Mesenchymal stem cell (in vitro differentiated cells and primary cell): ENCODE data around the gene ABCB10.

Experiments
- DNase-seq: peaks from one replicate; pipeline ENCODE4 v3.0.0-alpha.2; 2013
- H2AFZ ChIP-seq: one replicate; pipeline ENCODE4 v1.6.1; 2013; ENCODE audit warnings: low read depth, mild to moderate bottlenecking, control low read depth, inconsistent platforms, low read length, moderate library complexity
- H2AK5ac ChIP-seq: 2 replicates; pipeline ENCODE4 v1.6.1; 2013; ENCODE audit warnings: low read length, moderate library complexity, mild to moderate bottlenecking, inconsistent platforms; ENCODE audit not compliant: severe bottlenecking
- H2BK120ac ChIP-seq: one replicate; pipeline ENCODE4 v1.6.1; 2013; ENCODE audit warnings: low read depth, mild to moderate bottlenecking, inconsistent platforms, low read length, moderate library complexity
- H2BK12ac ChIP-seq, 2 experiments: one replicate each; pipeline ENCODE4 v1.6.1; 2013; ENCODE audit warnings: inconsistent platforms in 2 of 2, low read length in 2 of 2, mild to moderate bottlenecking in 2 of 2, moderate library complexity in 2 of 2, control low read depth in 1 of 2
- H2BK15ac ChIP-seq: one replicate; pipeline ENCODE4 v1.6.1; 2013; ENCODE audit warnings: mild to moderate bottlenecking, low read depth, inconsistent platforms; ENCODE audit not compliant: poor library complexity, severe bottlenecking
- H2BK5ac ChIP-seq: 2 replicates; pipeline ENCODE4 v1.6.1; 2013; ENCODE audit warnings: low read depth, mild to moderate bottlenecking, low read length, control low read depth, inconsistent platforms; ENCODE audit not compliant: poor library complexity, severe bottlenecking
- H3K14ac ChIP-seq, 2 experiments: one replicate each; pipeline ENCODE4 v1.6.1; 2013; ENCODE audit warnings: inconsistent platforms in 2 of 2, low read length in 2 of 2, control low read depth in 1 of 2, mild to moderate bottlenecking in 1 of 2, moderate library complexity in 1 of 2
- H3K18ac ChIP-seq, 2 experiments: one replicate each; pipeline ENCODE4 v1.6.1; 2013; ENCODE audit warnings: inconsistent platforms in 2 of 2, low read length in 2 of 2, control low read depth in 1 of 2, low read depth in 1 of 2, mild to moderate bottlenecking in 1 of 2
- H3K23ac ChIP-seq, 2 experiments: one replicate each; pipeline ENCODE4 v1.6.1; 2013; ENCODE audit warnings: inconsistent platforms in 2 of 2, low read length in 2 of 2, mild to moderate bottlenecking in 2 of 2, moderate library complexity in 2 of 2, control low read depth in 1 of 2
- H3K27ac ChIP-seq: 2 replicates; pipeline ENCODE4 v1.5.1; 2013; ENCODE audit warnings: mild to moderate bottlenecking, moderate library complexity, low read length, control low read depth, inconsistent platforms; ENCODE audit not compliant: poor library complexity, severe bottlenecking
- H3K27me3 ChIP-seq, 2 experiments: 2 replicates each; pipeline versions ENCODE4 v1.6.1 to v1.7.0; 2013; ENCODE audit warnings: low read length in 2 of 2, mild to moderate bottlenecking in 2 of 2, moderate library complexity in 2 of 2, control low read depth in 1 of 2, inconsistent platforms in 1 of 2; ENCODE audit not compliant: control insufficient read depth in 1 of 2, insufficient read depth in 1 of 2
- H3K36me3 ChIP-seq, 2 experiments: 2 replicates each; pipeline versions ENCODE4 v1.6.1 to v1.7.0; 2013; ENCODE audit warnings: low read length in 2 of 2, control low read depth in 1 of 2, inconsistent platforms in 1 of 2, low read depth in 1 of 2, mild to moderate bottlenecking in 1 of 2; ENCODE audit not compliant: insufficient read depth in 2 of 2, control insufficient read depth in 1 of 2
- H3K4ac ChIP-seq, 2 experiments: one replicate each; pipeline ENCODE4 v1.6.1; 2013; ENCODE audit warnings: inconsistent platforms in 2 of 2, low read length in 2 of 2, mild to moderate bottlenecking in 2 of 2, moderate library complexity in 2 of 2, control low read depth in 1 of 2, low read depth in 1 of 2
- H3K4me1 ChIP-seq: 2 replicates; pipeline ENCODE4 v1.6.1; 2013; ENCODE audit warnings: low read depth, low read length, control low read depth; ENCODE audit not compliant: control insufficient read depth, insufficient read depth
- H3K4me2 ChIP-seq: 2 replicates; pipeline ENCODE4 v1.6.1; 2013; ENCODE audit warnings: low read length, mild to moderate bottlenecking, inconsistent platforms; ENCODE audit not compliant: poor library complexity, severe bottlenecking
- H3K4me3 ChIP-seq, 2 experiments: 2 replicates each; pipeline versions ENCODE4 v1.5.1 to v1.7.0; 2013; ENCODE audit warnings: low read length in 2 of 2, mild to moderate bottlenecking in 2 of 2, control low read depth in 1 of 2, low read depth in 1 of 2; ENCODE audit not compliant: insufficient read depth in 1 of 2
- H3K79me1 ChIP-seq: replicated peaks from 2 replicates; pipeline ENCODE4 v1.6.1; 2013; ENCODE audit warnings: mild to moderate bottlenecking, control low read depth, low read length, inconsistent platforms; ENCODE audit not compliant: poor library complexity, severe bottlenecking
- H3K9ac ChIP-seq: 2 replicates; pipeline ENCODE4 v1.7.0; 2013; ENCODE audit warnings: mild to moderate bottlenecking, low read length, moderate library complexity
- H3K9me3 ChIP-seq: 2 replicates; pipeline ENCODE4 v1.7.0; 2013; ENCODE audit warnings: mild to moderate bottlenecking, low read length; ENCODE audit not compliant: control insufficient read depth
- H4K8ac ChIP-seq: one replicate; pipeline ENCODE4 v1.6.1; 2013; ENCODE audit warnings: inconsistent platforms, mild to moderate bottlenecking, low read length, moderate library complexity
- H4K91ac ChIP-seq: one replicate; pipeline ENCODE4 v1.6.1; 2013; ENCODE audit warnings: mild to moderate bottlenecking, low read length, inconsistent platforms
- WGBS: methylation state at CpG from one replicate; pipeline ENCODE4 v1.1.7; 2013; ENCODE audit warnings: mixed read lengths; 5-methylcytosine and 5-hydroxymethylcytosine counted together

ABCB10 gene

GRCh38 chr1:229535230-229535629, 23.3 kb downstream of the ABCB10 start:
- H3K4me2 ChIP-seq, result no peak overlapping the region
- H4K91ac ChIP-seq, result no peak overlapping the region
- H3K9me3 ChIP-seq, result no peaks in the 10 kb centered on the region
- no peak overlapping the region for H2AFZ ChIP-seq
- no peak overlapping the region for H3K18ac ChIP-seq
- no peak overlapping the region for H3K27ac ChIP-seq
- no peak overlapping the region for H2BK15ac ChIP-seq
- DNase-seq, result no peak
- H2BK120ac ChIP-seq, result no peak overlapping the region
- no peak overlapping the region for H3K4me3 ChIP-seq
- no peak overlapping the region for H3K23ac ChIP-seq
- no peak overlapping the region for H3K14ac ChIP-seq
- no peaks in the 10 kb centered on the region for H3K4me1 ChIP-seq
- no peak overlapping the region for H2BK12ac ChIP-seq
- no peaks in the 10 kb centered on the region for H3K27me3 ChIP-seq
- H4K8ac ChIP-seq, result no peak overlapping the region
- H2BK5ac ChIP-seq, result no peak overlapping the region
- no peak overlapping the region for H3K9ac ChIP-seq
- H3K4ac ChIP-seq, result no peak overlapping the region
- no peak overlapping the region for H2AK5ac ChIP-seq
- peaks cover 21 to 72% of the 10 kb centered on the region in 2 experiments for H3K36me3 ChIP-seq
- H3K79me1 ChIP-seq, result peaks cover 6% of the 10 kb centered on the region

GRCh38 chr1:229531326-229531725, 27.2 kb downstream of the ABCB10 start:
- no peak overlapping the region for H4K8ac ChIP-seq
- H3K18ac ChIP-seq, result no peak overlapping the region
- no peak overlapping the region for H3K9ac ChIP-seq
- H2BK15ac ChIP-seq, result no peak overlapping the region
- no peak overlapping the region for H2BK12ac ChIP-seq
- H3K4me2 ChIP-seq, result no peak overlapping the region
- H3K4me1 ChIP-seq, result no peaks in the 10 kb centered on the region
- no peaks in the 10 kb centered on the region for H3K9me3 ChIP-seq
- H3K23ac ChIP-seq, result no peak overlapping the region
- no peaks in the 10 kb centered on the region for H3K27me3 ChIP-seq
- H3K4ac ChIP-seq, result no peak overlapping the region
- H3K14ac ChIP-seq, result no peak overlapping the region
- H2AK5ac ChIP-seq, result no peak overlapping the region
- peaks cover 24 to 69% of the 10 kb centered on the region in 2 experiments for H3K36me3 ChIP-seq
- no peak overlapping the region for H3K27ac ChIP-seq
- peaks cover 9% of the 10 kb centered on the region for H3K79me1 ChIP-seq
- WGBS, result 97% methylated on average over 6 of the region's 6 CpGs
- DNase-seq, result no peak
- no peak overlapping the region for H2BK120ac ChIP-seq
- no peak overlapping the region for H2AFZ ChIP-seq
- no peak overlapping the region for H4K91ac ChIP-seq
- no peak overlapping the region for H3K4me3 ChIP-seq
- no peak overlapping the region for H2BK5ac ChIP-seq

- H2AFZ ChIP-seq, result no peak overlapping the region
- no peak overlapping the region for H3K9ac ChIP-seq
- no peaks in the 10 kb centered on the region for H3K9me3 ChIP-seq
- no peak overlapping the region for H3K18ac ChIP-seq
- H3K27me3 ChIP-seq, result no peaks in the 10 kb centered on the region
- no peak overlapping the region for H3K4ac ChIP-seq
- no peak overlapping the region for H3K4me3 ChIP-seq
- no peak overlapping the region for H2BK120ac ChIP-seq
- no peak overlapping the region for H3K23ac ChIP-seq
- no peaks in the 10 kb centered on the region for H3K4me1 ChIP-seq
- H4K8ac ChIP-seq, result no peak overlapping the region
- H2AK5ac ChIP-seq, result no peak overlapping the region
- no peak overlapping the region for H3K4me2 ChIP-seq
- H3K14ac ChIP-seq, result no peak overlapping the region
- no peak overlapping the region for H2BK12ac ChIP-seq
- peak overlapping the region; percentile 78 for H4K91ac ChIP-seq
- H3K36me3 ChIP-seq, result peaks cover 28 to 73% of the 10 kb centered on the region in 2 experiments
- 97% methylated on average over 7 of the region's 7 CpGs for WGBS
- H2BK5ac ChIP-seq, result no peak overlapping the region
- no peak for DNase-seq
- no peak overlapping the region for H2BK15ac ChIP-seq
- H3K79me1 ChIP-seq, result peaks cover 11% of the 10 kb centered on the region
- no peak overlapping the region for H3K27ac ChIP-seq
These were observed 28.9 kb downstream of the ABCB10 start for GRCh38 chr1:229529639-229530038.

- Histone ChIP-seq H3K27me3 (no peaks in the 10 kb centered on the region), H2AK5ac (no peak overlapping the region), H4K8ac (no peak overlapping the region), H3K27ac (no peak overlapping the region), H3K18ac (no peak overlapping the region), H2AFZ (no peak overlapping the region), H2BK15ac (no peak overlapping the region), H3K9ac (no peak overlapping the region), H3K4me3 (no peak overlapping the region), H3K9me3 (no peaks in the 10 kb centered on the region), H3K79me1 (peaks cover 9% of the 10 kb centered on the region), H3K14ac (no peak overlapping the region), H3K36me3 (peaks cover 29 to 77% of the 10 kb centered on the region in 2 experiments), H3K4ac (no peak overlapping the region), H3K4me2 (no peak overlapping the region), H3K4me1 (no peaks in the 10 kb centered on the region), H3K23ac (no peak overlapping the region), H2BK120ac (no peak overlapping the region), H2BK5ac (no peak overlapping the region), H4K91ac (no peak overlapping the region), H2BK12ac (no peak overlapping the region)
- DNase-seq, result no peak
- WGBS, result 100% methylated on average over 1 of the region's 1 CpG
These were observed 31.8 kb downstream of the ABCB10 start for GRCh38 chr1:229526695-229527094.
